ENCODE data around the gene B4GALT1. TPM values are rescaled to one million over a fixed set of nuclear protein-coding genes. Genes with fewer than 3 reads are reported as not detected.

B4GALT1 gene
- total and polyA plus RNA-seq, 12 donors: 14.8 to 117 (median 42.6) TPM

DNA sequence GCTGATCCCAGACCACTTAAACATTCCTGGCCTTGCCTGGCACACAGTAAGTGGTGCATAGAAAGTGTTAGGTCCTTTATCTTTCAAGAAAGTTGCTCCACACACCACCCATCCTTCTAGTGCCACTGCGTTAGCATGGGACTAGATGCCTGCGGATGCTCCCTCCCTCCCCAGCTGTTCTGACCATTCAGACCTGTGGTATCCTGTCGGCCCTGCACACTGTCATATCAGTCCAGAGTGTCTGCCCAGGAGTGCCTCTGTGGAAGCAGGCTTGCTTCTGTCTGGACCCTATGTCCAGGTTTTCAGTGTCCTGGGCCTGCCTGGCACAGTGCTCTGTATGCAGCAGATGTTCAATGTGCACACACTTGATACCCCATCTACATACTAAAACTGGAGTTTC, 52.4 kb downstream of the B4GALT1 start:
- Histone ChIP-seq H3K27me3 (no peaks in the 10 kb centered on the region), H3K27ac (peak overlapping the region in 1 of 10 donors; percentile 15), H3K4me1 (peaks cover 5 to 59% (median 31%) of the 10 kb centered on the region in 9 donors), H3K9me3 (no peaks in the 10 kb centered on the region), H3K36me3 (peaks cover 0 to 90% (median 29%) of the 10 kb centered on the region in 9 donors), H3K4me3 (no peak overlapping the region)
- WGBS, 2 donors: 70 to 83% methylated on average over 3 of the region's 3 CpGs
- ATAC-seq: peak in 3 of 8 donors; percentile 6 to 24 (median 20)
- intact Hi-C loops (cut with DNase I): loop anchor here in 1 of 10 donors (5.0 kb wide), 1 partner anchor 53 kb away; the partner anchor contains the start of gene B4GALT1
- no peak for DNase-seq
- TF ChIP-seq, protein P1, sequence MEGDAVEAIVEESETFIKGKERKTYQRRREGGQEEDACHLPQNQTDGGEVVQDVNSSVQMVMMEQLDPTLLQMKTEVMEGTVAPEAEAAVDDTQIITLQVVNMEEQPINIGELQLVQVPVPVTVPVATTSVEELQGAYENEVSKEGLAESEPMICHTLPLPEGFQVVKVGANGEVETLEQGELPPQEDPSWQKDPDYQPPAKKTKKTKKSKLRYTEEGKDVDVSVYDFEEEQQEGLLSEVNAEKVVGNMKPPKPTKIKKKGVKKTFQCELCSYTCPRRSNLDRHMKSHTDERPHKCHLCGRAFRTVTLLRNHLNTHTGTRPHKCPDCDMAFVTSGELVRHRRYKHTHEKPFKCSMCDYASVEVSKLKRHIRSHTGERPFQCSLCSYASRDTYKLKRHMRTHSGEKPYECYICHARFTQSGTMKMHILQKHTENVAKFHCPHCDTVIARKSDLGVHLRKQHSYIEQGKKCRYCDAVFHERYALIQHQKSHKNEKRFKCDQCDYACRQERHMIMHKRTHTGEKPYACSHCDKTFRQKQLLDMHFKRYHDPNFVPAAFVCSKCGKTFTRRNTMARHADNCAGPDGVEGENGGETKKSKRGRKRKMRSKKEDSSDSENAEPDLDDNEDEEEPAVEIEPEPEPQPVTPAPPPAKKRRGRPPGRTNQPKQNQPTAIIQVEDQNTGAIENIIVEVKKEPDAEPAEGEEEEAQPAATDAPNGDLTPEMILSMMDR (IDR thresholded peaks at IDR 0.05): no peak

DNA sequence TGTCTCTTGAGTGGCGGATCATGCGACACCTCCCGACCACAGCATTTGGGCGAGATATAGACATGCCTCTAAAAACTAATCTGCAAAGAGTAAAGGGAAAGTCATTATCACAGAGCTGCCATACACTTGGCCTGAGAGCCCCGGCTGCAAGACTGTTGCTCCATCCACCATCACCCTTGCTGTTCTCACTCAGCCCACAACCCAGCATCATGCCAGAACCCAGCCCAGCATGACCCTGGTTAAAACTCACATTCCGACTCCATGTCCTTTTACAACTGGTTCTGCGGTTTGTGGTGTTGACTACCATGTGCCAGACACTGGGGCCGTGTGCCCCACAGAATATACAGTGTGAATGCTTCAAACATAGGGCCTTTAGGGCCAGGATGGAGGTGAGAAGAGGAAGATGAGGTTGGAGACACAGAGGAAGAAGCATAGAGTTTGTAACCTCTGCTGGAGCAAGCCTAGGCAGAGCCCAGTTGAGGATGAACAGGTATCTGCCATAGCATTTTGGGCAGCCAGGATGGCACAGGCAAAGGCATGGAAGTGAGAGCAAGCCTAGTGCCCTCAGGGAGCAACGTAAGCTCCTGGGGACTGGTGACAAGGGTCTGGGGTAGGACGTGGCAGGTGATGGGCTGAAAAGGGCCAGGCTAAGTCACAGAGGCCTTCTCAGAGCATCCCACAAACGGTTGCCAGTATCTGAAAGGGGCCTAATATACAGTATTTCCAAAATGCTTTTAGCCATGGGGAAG, 53.2 kb downstream of the B4GALT1 start:
- Histone ChIP-seq H3K4me3 (no peak overlapping the region), H3K27me3 (no peaks in the 10 kb centered on the region), H3K9me3 (no peaks in the 10 kb centered on the region), H3K27ac (no peak overlapping the region), H3K36me3 (peaks cover 0 to 89% (median 29%) of the 10 kb centered on the region in 9 donors), H3K4me1 (peaks cover 5 to 52% (median 31%) of the 10 kb centered on the region in 9 donors)
- WGBS, 2 donors: 80 to 86% methylated on average over 11 of the region's 11 CpGs
- ATAC-seq: no peak
- TF ChIP-seq, protein P1 (IDR thresholded peaks at IDR 0.05): no peak
- intact Hi-C loops (cut with DNase I): loop anchor here in 1 of 10 donors (5.0 kb wide), 1 partner anchor 53 kb away; the partner anchor contains the start of gene B4GALT1
- no peak for DNase-seq

DNA sequence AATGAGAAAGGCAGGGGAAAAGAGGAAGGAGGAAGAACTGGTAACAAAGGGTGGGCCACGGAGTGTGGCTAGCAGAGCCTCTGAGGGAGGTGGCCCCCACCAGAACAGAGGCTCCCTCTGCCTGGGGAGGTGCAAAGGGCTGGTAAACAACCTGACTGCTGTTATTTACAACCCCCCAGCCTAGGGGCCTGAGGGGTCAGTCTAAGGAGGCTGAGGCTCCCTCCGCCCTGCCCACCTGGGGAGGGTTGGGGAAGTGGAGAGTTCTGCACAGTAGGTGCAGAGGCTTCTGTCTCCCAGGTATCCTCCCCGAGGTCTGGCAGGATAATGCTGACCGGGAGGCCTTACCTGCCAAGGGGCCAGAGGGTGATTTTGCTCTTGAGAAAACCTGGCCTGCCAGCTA, 55.0 kb downstream of the B4GALT1 start:
- H3K27me3 ChIP-seq: no peaks in the 10 kb centered on the region
- DNase-seq: no peak
- no peak for ATAC-seq
- H3K9me3 ChIP-seq: no peaks in the 10 kb centered on the region
- intact Hi-C loops (cut with DNase I): loop anchor here in 1 of 10 donors (5.0 kb wide), 1 partner anchor 55 kb away; the partner anchor contains the start of gene B4GALT1
- peaks cover 0 to 74% (median 25%) of the 10 kb centered on the region in 9 donors for H3K36me3 ChIP-seq
- H3K4me1 ChIP-seq: peaks cover 5 to 52% (median 33%) of the 10 kb centered on the region in 9 donors
- no peak overlapping the region for H3K27ac ChIP-seq
- 81 to 85% methylated on average over 4 of the region's 4 CpGs for whole genome bisulfite sequencing, 2 donors
- H3K4me3 ChIP-seq: no peak overlapping the region
- TF ChIP-seq, protein P1 (IDR thresholded peaks at IDR 0.05): no peak

DNA sequence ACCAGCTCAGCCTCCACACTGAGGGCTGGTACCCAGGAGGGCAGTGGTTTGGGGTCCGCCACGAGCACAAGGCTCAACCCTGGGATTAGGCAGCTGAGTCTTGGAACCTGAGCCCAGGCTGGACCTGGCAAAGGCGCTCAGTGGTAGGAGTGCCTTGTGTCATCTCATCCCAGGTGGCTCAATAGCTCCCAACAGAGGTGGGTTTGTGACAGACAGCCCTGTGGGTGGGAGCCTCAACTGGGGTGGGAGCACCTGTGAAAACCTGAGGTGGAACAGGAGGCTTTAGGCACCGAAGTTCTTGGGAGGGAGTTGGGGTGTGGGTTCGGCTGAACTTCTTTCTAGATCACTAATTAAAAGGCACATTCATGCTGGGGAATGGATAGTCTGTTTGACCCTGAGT, 55.5 kb downstream of the B4GALT1 start:
- intact Hi-C loops (cut with DNase I): loop anchor here in 1 of 10 donors (5.0 kb wide), 1 partner anchor 56 kb away; the partner anchor contains the start of gene B4GALT1
- ATAC-seq (no peak), DNase-seq (no peak)
- Histone ChIP-seq H3K4me3 (no peak overlapping the region), H3K27me3 (no peaks in the 10 kb centered on the region), H3K4me1 (peaks cover 5 to 52% (median 36%) of the 10 kb centered on the region in 9 donors), H3K9me3 (no peaks in the 10 kb centered on the region), H3K36me3 (peaks cover 0 to 74% (median 25%) of the 10 kb centered on the region in 9 donors), H3K27ac (peak overlapping the region in 1 of 10 donors; percentile 33)
- 88 to 90% methylated on average over 5 of the region's 5 CpGs for WGBS, 2 donors
- TF ChIP-seq, protein P1 (IDR thresholded peaks at IDR 0.05): no peak

Data from heart right ventricle (tissue), 16 donors.